NCI-H82 treated with DMSO at 0.1 percent for 48 hours (cell line): ENCODE measurements around the gene CAP2.

Experiments
- DNase-seq: peaks from one replicate; lab custom pipeline; 2025; ENCODE audit not compliant: unreplicated experiment; lab: John Stamatoyannopoulos, UW

Gene CAP2

GRCh38 chr6:17392978-17393891 is at the start of gene CAP2:
CAP2 (plus strand) TSS chr6:17393595; CDS start chr6:17421556, 27,961 bp downstream.
- DNase-seq: peak; percentile 17

DNA sequence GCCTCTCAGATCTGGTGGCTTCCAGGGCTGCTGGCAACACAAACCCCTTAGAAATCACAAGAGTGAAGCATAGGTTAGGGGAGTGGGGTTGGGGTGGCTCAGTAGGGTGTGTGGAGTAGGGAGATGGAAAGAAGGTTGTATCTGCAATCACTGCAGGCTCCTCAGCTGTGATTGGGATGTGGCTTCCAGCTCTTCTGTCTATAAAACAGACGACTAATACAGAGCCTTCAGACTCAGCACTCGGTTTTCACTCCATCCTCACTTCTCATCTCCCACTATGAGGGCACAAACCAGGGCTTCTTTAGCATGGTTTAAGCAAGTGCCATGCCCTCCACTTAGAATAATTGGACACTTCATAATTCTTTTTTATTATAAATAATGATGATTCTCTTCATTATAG is 46.4 kb upstream of the CAP2 start:
- no peak for DNase-seq

GRCh38 chr6:17349427-17349826 is 44.0 kb upstream of the CAP2 start:
- DNase-seq: no peak

GRCh38 chr6:17352302-17352701 is 41.1 kb upstream of the CAP2 start:
- DNase-seq: no peak

DNA sequence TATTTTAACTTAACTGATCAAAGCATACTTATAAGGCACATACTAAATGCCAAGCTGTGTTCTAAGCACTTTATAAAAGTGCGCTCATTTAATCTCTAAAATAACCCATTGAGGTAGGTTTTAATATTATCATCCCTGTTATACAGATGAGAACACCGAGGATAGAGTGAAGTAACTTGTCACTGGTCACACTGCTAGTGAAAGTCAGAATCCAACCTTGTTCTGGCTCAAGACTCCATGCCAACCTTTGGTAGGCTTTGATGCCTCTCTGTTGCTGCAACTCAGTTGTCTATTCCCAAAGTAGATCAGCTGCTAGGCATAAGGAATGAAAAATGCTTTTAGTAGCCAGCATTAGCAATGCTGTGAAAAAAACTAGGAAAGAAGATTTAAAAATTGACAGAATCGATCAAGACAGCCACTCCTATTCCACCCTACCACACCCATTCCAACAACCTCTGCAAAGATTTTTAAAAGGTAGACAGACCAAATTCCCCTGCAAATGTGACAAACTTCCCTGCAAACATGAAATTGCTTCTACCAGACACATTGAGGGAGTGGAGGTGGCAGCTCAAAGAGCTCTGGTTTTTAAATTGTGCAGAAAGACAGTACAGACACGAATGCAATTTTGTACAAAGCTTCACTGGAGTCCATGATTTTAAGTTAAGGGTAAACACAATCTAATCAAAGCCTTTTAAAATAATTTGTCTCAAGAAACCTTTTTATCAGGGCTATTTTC is 39.8 kb upstream of the CAP2 start:
- DNase-seq: no peak

DNA sequence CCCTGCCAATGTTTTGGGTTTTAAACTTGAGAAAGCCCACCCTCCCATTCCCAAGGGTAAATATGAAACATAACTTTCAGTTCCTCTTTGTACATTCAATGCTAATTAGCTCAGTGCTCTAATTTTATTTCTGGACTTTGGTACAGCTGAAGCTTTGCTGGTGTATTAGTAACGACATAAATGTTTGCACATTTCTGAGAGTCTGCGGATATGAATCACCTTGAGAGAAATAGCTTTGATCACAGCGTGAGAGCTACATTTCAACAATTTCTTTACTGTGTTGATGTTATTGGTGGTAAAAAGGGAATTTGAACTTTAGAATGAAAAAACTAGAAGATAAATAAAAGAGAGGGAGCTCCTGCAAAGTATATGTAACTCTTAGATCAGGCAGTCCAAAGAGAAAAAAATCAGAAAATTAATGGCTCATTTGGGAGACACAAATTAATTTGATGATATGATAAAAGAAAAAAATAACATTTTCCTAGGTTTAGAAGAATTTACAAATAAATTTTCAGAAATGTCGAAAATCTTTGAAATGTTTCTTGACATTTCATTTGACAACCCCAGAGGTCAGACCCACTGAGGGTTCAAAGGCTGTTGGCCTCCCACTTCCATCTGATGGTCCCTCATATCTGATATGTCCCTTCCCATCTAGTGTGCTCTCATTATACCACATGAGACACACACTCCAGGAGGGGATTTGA is 38.5 kb upstream of the CAP2 start:
- no peak for DNase-seq

GRCh38 chr6:17355404-17355774 is 38.0 kb upstream of the CAP2 start:
- no peak for DNase-seq

DNA sequence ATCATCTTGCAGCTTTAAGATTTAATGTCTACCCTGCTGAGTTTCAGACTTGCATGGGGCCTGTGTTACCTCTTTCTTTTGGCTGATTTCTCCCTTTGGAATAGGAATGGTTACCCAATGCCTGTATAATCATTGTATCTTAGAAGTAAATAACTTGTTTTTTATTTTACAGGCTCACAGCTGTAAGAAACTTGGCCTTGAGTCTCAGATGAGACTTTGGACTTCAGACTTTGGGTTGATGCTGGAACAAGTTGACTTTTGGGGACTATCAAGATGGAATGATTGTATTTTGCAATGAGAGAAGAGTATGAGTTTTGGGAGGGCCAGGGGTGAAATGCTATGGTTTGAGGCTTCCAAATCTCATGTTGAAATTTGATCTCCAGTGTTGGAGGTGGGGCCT is 34.9 kb upstream of the CAP2 start:
- DNase-seq: no peak

GRCh38 chr6:17360564-17360963 is 32.8 kb upstream of the CAP2 start:
- no peak for DNase-seq

GRCh38 chr6:17361013-17361412 is 32.4 kb upstream of the CAP2 start:
- no peak for DNase-seq

GRCh38 chr6:17365961-17366360 is 27.4 kb upstream of the CAP2 start:
- DNase-seq: no peak

- DNase-seq: no peak
These were observed 25.5 kb upstream of the CAP2 start for GRCh38 chr6:17367868-17368267.

DNA sequence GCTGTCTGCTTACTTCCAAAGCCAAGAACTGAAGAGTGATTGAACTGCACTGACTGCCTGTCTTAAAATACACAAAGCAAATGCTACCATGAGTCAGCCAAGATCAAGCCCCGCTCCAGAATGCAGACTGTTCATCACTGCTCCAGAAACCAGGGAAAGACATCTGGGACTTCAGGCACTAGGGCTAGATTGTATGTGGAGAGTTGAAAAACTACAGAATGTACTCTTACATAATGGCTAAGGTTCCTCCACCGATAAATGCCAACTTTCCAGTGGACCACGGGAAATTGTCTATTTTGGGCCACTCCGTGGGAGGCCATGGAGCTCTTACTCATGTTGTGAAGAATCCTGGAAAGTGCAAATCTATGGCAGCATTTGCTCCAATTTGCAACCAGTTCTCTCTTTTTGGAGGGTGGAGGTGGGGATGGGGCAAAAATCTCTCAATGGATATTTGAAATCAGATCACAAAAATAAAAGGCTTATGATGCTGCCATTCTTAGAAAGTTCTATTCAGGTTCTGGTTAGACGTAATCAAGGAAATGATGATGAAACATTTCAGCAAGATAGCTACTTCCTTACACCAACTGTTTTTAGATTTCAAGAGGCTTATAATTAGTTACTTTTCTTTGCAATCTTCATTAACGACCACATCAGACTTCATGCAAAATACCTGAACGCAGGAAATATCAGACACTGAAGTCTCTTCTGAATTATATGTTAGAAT is 11.8 kb upstream of the CAP2 start:
- DNase-seq: no peak

DNA sequence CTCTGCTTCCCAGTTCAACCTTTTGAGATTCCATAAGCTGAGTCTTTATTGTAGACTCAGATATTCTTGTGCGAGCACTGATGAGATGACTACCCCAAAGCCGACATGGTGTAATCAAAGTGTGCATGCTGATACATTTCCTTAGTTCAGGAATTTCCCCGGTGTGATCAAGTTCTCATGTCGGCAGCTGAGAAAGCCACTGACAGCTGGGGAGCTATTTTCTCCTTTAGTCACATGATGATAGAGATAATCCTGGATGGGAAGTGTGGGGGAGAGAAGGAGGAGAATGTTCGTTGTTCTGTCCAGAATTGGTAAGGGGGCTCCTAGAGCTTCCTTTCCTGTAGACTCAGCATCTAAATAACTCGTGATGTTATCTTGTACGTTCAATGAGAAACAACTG is 7.7 kb upstream of the CAP2 start:
- DNase-seq: no peak

- DNase-seq: no peak
These were observed 5.0 kb upstream of the CAP2 start for GRCh38 chr6:17388365-17388764.

GRCh38 chr6:17389274-17389847 is 4.0 kb upstream of the CAP2 start:
- DNase-seq: no peak

- DNase-seq: no peak
These were observed 3.1 kb upstream of the CAP2 start for GRCh38 chr6:17390276-17390675.

- no peak for DNase-seq
These were observed 1.4 kb upstream of the CAP2 start for GRCh38 chr6:17391976-17392375.

DNA sequence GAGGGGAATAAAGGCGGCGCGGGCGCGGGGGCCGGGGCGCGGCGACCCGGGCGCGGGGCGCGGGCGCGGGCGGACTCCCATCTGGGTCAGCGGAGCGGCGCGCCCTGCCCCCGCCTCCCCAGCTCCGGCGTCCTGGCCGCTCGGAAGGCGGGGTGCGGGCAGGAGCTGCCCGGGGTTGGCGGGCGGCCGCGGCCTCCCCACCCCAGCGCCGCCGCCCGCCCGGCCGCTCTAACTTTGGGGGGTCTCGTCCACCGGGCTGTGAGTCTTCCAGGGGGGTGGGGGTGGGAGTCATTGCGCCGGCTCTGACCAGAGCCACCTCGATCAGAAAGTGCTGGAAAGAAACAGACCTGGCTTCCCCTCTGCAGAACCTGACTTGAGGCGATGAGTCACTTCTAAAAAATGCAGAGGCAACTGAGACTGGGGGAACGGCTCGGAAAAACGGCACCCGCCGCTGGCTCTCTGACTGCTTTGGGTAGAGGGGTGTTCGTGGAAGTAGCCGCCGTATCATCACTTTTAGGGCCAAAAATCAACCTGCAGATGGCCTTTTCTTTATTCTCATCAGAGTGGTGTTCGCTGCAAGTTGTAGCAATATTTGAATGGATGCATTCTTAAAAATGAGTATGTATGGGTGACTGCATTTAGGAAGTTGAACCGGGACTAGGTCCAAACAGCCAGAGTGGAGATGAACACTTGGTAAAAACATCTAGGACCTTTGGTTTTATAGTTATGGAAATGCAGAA is 667 bp downstream of the CAP2 start:
- no peak for DNase-seq

- DNase-seq: no peak
These were observed 1.7 kb downstream of the CAP2 start for GRCh38 chr6:17395112-17395511.
